Thyroid gland (tissue), 4 donors: ENCODE results near the gene SERTAD1. TPM values are rescaled to one million over a fixed set of nuclear protein-coding genes. Genes with fewer than 3 reads are reported as not detected.

Source experiments
- DNase-seq, 2 donors: peaks; one replicate each; pipeline ENCODE4 v3.0.0-alpha.2; 2019
- H3K27ac ChIP-seq, 3 donors: fragments of 200-600 bp; sonication (generic); 1 replicate in 2 of 3; 2 replicates in 1 of 3; pipeline ENCODE4 v1.5.1; 2016 to 2019; ENCODE audit warnings: mild to moderate bottlenecking in 1 of 3, moderate library complexity in 1 of 3
- H3K27me3 ChIP-seq: fragments of 200-600 bp; sonication (generic); one replicate; pipeline ENCODE4 v1.5.1; 2019
- H3K36me3 ChIP-seq, 2 donors: fragments of 200-600 bp; sonication (generic); one replicate each; pipeline ENCODE4 v1.5.1; 2016 to 2019
- H3K4me1 ChIP-seq, 2 donors: fragments of 200-600 bp; sonication (generic); one replicate each; pipeline ENCODE4 v1.5.1; 2017 to 2019
- H3K4me3 ChIP-seq, 3 donors: fragments of 200-600 bp; sonication (generic); replicated peaks in 1 of 3; 1 replicate in 2 of 3; 2 replicates in 1 of 3; pipeline ENCODE4 v1.5.1; 2016; ENCODE audit warnings: mild to moderate bottlenecking in 1 of 3
- H3K9me3 ChIP-seq: fragments of 200-600 bp; sonication (generic); one replicate; pipeline ENCODE4 v1.5.1; 2017
- POLR2A ChIP-seq, 2 donors: fragments of 450-650 bp; IDR thresholded peaks; one replicate each; pipeline ENCODE4 v1.6.1; 2017; ENCODE audit warnings: antibody characterized with exemption in 2 of 2, mild to moderate bottlenecking in 2 of 2, moderate library complexity in 1 of 2
- WGBS, 2 donors: methylation state at CpG; one replicate each; pipeline ENCODE4 v1.1.5; 2017; 5-methylcytosine and 5-hydroxymethylcytosine counted together
- intact Hi-C: fragments of 100-400 bp; cut with DNase I; formaldehyde crosslinking; loops from one replicate; pipeline ENCODE4 v1.15.1; 2023
- small RNA-seq: library from RNA; depleted of rRNA; stranded (forward); fragments of <200 nt; gene quantifications from one replicate; pipeline ENCODE3, GENCODE V24; 2016
- total RNA-seq, 4 donors: library from RNA; depleted of rRNA; stranded (reverse); fragments of >200 nt; gene quantifications; one replicate each; pipeline ENCODE4 v1.2.3, GENCODE V29; 2016
- TF ChIP-seq, protein P1 (sequence below), 6 experiments: fragments of 200-600 bp in 3 of 6; fragments of 450-650 bp in 3 of 6; sonication (generic) in 3 of 6; IDR thresholded peaks; one replicate each; pipeline ENCODE4 v1.5.1; 2016 to 2019; ENCODE audit warnings: antibody characterized with exemption in 6 of 6, mild to moderate bottlenecking in 2 of 6, inconsistent platforms in 1 of 6, moderate library complexity in 1 of 6

SERTAD1 gene
- total RNA-seq, 4 donors from 2014 or later: 12.6 to 19.9 (median 15.1) TPM

DNA sequence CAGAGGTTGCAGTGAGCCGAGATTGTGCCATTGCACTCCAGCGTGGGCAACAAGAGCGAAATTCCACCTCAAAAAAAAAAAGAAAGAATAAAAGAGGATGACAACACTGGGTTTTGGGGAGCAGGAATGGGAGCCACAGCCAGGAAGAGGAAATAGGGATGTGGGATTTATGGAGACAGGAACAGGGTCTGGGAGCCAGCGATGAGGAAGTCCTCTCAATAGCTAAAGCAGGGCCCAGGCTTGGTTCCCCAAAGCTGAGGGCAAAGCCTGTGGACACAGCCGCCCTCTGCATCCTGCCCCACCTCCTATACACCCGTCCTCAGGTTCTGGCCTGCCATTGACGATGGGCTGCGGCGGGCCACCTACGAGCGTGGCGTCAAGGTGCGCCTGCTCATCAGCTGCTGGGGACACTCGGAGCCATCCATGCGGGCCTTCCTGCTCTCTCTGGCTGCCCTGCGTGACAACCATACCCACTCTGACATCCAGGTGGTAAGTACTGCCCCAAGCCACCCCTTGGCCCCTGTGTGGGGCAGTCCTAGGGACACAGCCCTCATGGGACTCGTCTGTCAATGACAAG, 49.4 kb downstream of the SERTAD1 start:
- WGBS, 2 donors: 92 to 96% methylated on average over 16 to 17 of the region's 17 CpGs
- Histone ChIP-seq H3K4me3 (no peak overlapping the region), H3K4me1 (no peaks in the 10 kb centered on the region), H3K27me3 (no peaks in the 10 kb centered on the region), H3K36me3 (peaks cover 13 to 39% of the 10 kb centered on the region in 2 donors), H3K9me3 (no peaks in the 10 kb centered on the region), H3K27ac (no peak overlapping the region)
- no peak for DNase-seq
- intact Hi-C loops: no loop called here
- TF ChIP-seq, protein P1, sequence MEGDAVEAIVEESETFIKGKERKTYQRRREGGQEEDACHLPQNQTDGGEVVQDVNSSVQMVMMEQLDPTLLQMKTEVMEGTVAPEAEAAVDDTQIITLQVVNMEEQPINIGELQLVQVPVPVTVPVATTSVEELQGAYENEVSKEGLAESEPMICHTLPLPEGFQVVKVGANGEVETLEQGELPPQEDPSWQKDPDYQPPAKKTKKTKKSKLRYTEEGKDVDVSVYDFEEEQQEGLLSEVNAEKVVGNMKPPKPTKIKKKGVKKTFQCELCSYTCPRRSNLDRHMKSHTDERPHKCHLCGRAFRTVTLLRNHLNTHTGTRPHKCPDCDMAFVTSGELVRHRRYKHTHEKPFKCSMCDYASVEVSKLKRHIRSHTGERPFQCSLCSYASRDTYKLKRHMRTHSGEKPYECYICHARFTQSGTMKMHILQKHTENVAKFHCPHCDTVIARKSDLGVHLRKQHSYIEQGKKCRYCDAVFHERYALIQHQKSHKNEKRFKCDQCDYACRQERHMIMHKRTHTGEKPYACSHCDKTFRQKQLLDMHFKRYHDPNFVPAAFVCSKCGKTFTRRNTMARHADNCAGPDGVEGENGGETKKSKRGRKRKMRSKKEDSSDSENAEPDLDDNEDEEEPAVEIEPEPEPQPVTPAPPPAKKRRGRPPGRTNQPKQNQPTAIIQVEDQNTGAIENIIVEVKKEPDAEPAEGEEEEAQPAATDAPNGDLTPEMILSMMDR (IDR thresholded peaks at IDR 0.05): no peak
- no peak for TF ChIP-seq POLR2A (IDR thresholded peaks at IDR 0.05)

DNA sequence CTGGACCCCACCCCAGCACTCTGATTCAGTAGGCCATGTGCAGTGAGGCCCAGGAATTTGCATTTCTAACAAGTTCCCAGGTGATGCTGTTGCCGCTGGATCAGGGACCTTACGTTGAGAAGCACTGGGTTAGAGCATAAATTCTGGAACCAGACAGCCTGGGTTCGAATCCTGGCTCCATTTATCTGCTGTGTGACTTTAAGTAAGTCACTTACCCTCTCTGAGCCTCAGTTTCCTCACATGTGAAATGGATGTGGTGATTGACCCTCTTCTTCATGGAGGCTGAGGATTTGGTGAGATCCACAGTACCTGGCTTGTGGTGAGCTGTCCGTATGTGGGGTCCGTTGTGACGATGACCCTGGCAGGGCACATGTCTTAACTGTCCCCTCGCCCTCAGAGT, 51.7 kb downstream of the SERTAD1 start:
- intact Hi-C loops: no loop called here
- Histone ChIP-seq H3K27me3 (no peaks in the 10 kb centered on the region), H3K4me3 (no peak overlapping the region), H3K9me3 (no peaks in the 10 kb centered on the region), H3K36me3 (peaks cover 18 to 53% of the 10 kb centered on the region in 2 donors), H3K4me1 (no peaks in the 10 kb centered on the region), H3K27ac (no peak overlapping the region)
- TF ChIP-seq POLR2A (IDR thresholded peaks at IDR 0.05): no peak
- TF ChIP-seq, protein P1 (IDR thresholded peaks at IDR 0.05): no peak
- 94 to 98% methylated on average over 7 of the region's 7 CpGs for WGBS, 2 donors
- DNase-seq: no peak

DNA sequence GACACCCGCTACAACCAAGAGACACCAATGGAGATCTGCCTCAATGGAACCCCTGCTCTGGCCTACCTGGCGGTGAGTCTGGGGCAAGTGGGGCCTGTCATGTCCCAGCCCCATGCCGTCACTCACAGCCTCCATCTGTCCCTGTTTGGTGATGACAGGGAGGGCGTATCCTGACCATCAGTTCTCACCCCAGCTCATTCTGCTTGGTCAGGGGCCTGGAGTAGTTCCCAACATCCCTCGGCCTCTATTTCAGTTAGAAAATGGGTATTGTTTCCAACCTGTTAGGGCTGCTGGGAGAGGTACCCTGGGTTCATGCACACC, 54.0 kb downstream of the SERTAD1 start:
- DNase-seq: no peak

More for the DNA sequence above, 54.0 kb downstream of the SERTAD1 start:
- H3K4me1 ChIP-seq: no peaks in the 10 kb centered on the region
- intact Hi-C loops: no loop called here
- no peaks in the 10 kb centered on the region for H3K27me3 ChIP-seq
- TF ChIP-seq, protein P1 (IDR thresholded peaks at IDR 0.05): no peak
- no peak for TF ChIP-seq POLR2A (IDR thresholded peaks at IDR 0.05)
- 94 to 95% methylated on average over 4 to 5 of the region's 5 CpGs for WGBS, 2 donors
- H3K4me3 ChIP-seq: no peak overlapping the region
- H3K27ac ChIP-seq: no peak overlapping the region
- no peaks in the 10 kb centered on the region for H3K9me3 ChIP-seq
- peaks cover 18 to 38% of the 10 kb centered on the region in 2 donors for H3K36me3 ChIP-seq

Small RNA genes within 50 kb of the gene (small RNA-seq; reads per million reads assigned to genes)
- gene RF00017: not detected

Other genes with a start within 250 kb of the SERTAD1 start
- gene MAP3K10, start 234.6 kb downstream of the SERTAD1 start, total RNA-seq: 10 to 100 TPM in 3 of 4 donors, 1 to 10 TPM in 1; 9.1 to 19.6 (median 15.9) TPM
- not detected for gene TTC9B, start 207.6 kb downstream of the SERTAD1 start, total RNA-seq
- 1 to 10 TPM in 1 of 4 donors, under 1 TPM in 2, not detected in 1; 0.13 to 3.2 (median 0.68) TPM for gene CCNP, start 199.3 kb downstream of the SERTAD1 start, total RNA-seq
- 100 to 1,000 TPM; 166 to 285 (median 190) TPM for gene AKT2, start 140.6 kb downstream of the SERTAD1 start, total RNA-seq
- gene C19orf47, start 77.6 kb downstream of the SERTAD1 start, total RNA-seq: 10 to 100 TPM in 3 of 4 donors, 1 to 10 TPM in 1; 9.4 to 17.3 (median 17.2) TPM
- gene PLD3, start 77.3 kb downstream of the SERTAD1 start, total RNA-seq: 100 to 1,000 TPM; 151 to 258 (median 244) TPM
- under 1 TPM in 2 of 4 donors, not detected in 2; 0.22 to 0.27 TPM for gene HIPK4, start 35.8 kb downstream of the SERTAD1 start, total RNA-seq
- gene PRX, start 12.6 kb downstream of the SERTAD1 start, total RNA-seq: 10 to 100 TPM in 2 of 4 donors, 1 to 10 TPM in 2; 7.3 to 27.5 (median 10.3) TPM
- gene SERTAD3, start 18.3 kb upstream of the SERTAD1 start, total RNA-seq: 10 to 100 TPM; 15.6 to 25.2 (median 20.4) TPM
- gene BLVRB, start 39.8 kb upstream of the SERTAD1 start, total RNA-seq: 100 to 1,000 TPM; 111 to 238 (median 205) TPM
- 1 to 10 TPM in 2 of 4 donors, under 1 TPM in 2; 0.67 to 2.7 (median 1.0) TPM for gene SPTBN4, start 41.0 kb upstream of the SERTAD1 start, total RNA-seq
- gene SHKBP1, start 150.9 kb upstream of the SERTAD1 start, total RNA-seq: 10 to 100 TPM; 33.3 to 52.1 (median 42.9) TPM
- 100 to 1,000 TPM; 134 to 276 (median 196) TPM for gene LTBP4, start 175.4 kb upstream of the SERTAD1 start, total RNA-seq